NB4 (cell line): Measurements from ENCODE around the gene HGFAC.

ENCODE experiments used
- DNase-seq: peaks from one replicate; pipeline ENCODE4 v3.0.0; 2010; ENCODE audit warnings: low read depth
- H3K4me3 ChIP-seq: one replicate; pipeline ENCODE4 v1.5.1; 2011; ENCODE audit warnings: mild to moderate bottlenecking, low read depth, low read length, moderate library complexity
- CTCF ChIP-seq: IDR thresholded peaks from one replicate; pipeline ENCODE4 v1.5.1; 2012; ENCODE audit warnings: low read depth, low read length
- MAX ChIP-seq: IDR thresholded peaks from 2 replicates; pipeline ENCODE4 v1.6.1; 2011; ENCODE audit warnings: low read depth, low read length
- MYC ChIP-seq: IDR thresholded peaks from 2 replicates; pipeline ENCODE4 v1.6.1; 2011; ENCODE audit warnings: low read depth, low read length
- POLR2A ChIP-seq: IDR thresholded peaks from 2 replicates; pipeline ENCODE4 v1.6.1; 2011; ENCODE audit warnings: mild to moderate bottlenecking; ENCODE audit not compliant: insufficient read length; ENCODE audit errors: extremely low read depth

Gene HGFAC

GRCh38 chr4:3484057-3484973 is 42.5 kb downstream of the HGFAC start:
- no peak for TF ChIP-seq MYC
- TF ChIP-seq CTCF = no peak
- no peak for TF ChIP-seq POLR2A
- TF ChIP-seq MAX = no peak
- no peak overlapping the region for H3K4me3 ChIP-seq
- DNase-seq = peak; percentile 68

- H3K4me3 ChIP-seq = no peak overlapping the region
- TF ChIP-seq MAX (peak; percentile 36; the same call in 1 of the 2 replicates), MYC (no peak)
- DNase-seq = peak; percentile 89
These were observed 43.4 kb downstream of the HGFAC start for GRCh38 chr4:3485011-3485791.

GRCh38 chr4:3485886-3486540 is 44.2 kb downstream of the HGFAC start:
- H3K4me3 ChIP-seq = no peak overlapping the region
- no peak for TF ChIP-seq POLR2A
- TF ChIP-seq CTCF = no peak
- TF ChIP-seq MAX = no peak
- TF ChIP-seq MYC = no peak
- DNase-seq = no peak

GRCh38 chr4:3486541-3487540 is 45.1 kb downstream of the HGFAC start:
- H3K4me3 ChIP-seq = no peak overlapping the region
- TF ChIP-seq MYC (no peak), POLR2A (no peak), MAX (no peak), CTCF (no peak)
- no peak for DNase-seq

- no peak overlapping the region for H3K4me3 ChIP-seq
- DNase-seq = no peak
- no peak for TF ChIP-seq MYC
- no peak for TF ChIP-seq POLR2A
- TF ChIP-seq CTCF = no peak
- no peak for TF ChIP-seq MAX
These were observed 46.1 kb downstream of the HGFAC start for GRCh38 chr4:3487861-3488260.
